C1 segment of cervical spinal cord (tissue), 14 donors: Measurements from ENCODE around the gene RBBP6.
"Not testable (repeated sequence)": the region's sequence is repeated elsewhere in the genome, so short reads cannot be mapped to it uniquely, and the experiment has no call there.

Experiments used
- DNase-seq, 14 donors: peaks; one replicate each; lab custom pipeline; 2025; lab: John Stamatoyannopoulos, UW

The RBBP6 gene

GRCh38 chr16:24562811-24563210, 23.4 kb downstream of the RBBP6 start:
- DNase-seq = no peak

DNA sequence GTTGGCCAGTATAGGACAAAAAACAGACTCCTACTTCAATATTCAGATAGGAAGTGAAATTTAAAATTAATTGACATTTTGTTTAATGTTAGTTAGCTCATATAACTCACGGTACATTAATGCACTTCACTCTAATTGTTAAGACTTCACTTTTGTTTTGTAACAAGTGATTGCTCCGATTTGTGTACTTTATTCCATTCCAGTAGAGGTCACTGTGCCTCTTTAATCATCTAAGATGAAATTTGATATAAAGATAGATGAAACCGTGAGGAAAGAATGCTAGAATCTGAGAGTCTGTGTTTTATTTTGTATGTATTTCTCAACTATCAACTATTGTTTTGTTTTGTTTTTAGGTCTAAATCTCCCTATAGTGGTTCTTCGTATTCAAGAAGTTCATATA, 29.0 kb downstream of the RBBP6 start:
- peak in 1 of 14 donors; percentile 7 for DNase-seq

- no peak for DNase-seq
These were observed 31.7 kb downstream of the RBBP6 start for GRCh38 chr16:24571096-24571495.

GRCh38 chr16:24572069-24572468, 32.7 kb downstream of the RBBP6 start:
- DNase-seq = no peak

DNA sequence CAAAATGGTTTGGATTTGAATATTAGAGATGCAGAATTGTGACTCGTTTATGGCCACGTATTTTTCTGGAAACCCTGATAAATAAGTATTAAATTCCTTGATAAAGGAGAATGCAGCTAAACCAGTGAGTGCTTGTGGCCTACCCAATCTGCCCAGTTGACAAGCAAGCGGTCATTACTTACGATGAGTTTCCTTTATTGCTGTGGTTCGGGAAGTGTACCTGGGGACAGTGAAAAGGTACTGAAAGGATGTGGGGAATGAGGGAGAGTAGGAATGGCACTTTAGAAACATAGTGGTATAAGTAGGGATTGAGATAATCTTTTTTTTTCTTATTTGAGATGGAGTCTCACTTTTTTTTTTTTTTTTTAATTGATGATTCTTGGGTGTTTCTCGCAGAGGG, 33.8 kb downstream of the RBBP6 start:
- DNase-seq = no peak

DNA sequence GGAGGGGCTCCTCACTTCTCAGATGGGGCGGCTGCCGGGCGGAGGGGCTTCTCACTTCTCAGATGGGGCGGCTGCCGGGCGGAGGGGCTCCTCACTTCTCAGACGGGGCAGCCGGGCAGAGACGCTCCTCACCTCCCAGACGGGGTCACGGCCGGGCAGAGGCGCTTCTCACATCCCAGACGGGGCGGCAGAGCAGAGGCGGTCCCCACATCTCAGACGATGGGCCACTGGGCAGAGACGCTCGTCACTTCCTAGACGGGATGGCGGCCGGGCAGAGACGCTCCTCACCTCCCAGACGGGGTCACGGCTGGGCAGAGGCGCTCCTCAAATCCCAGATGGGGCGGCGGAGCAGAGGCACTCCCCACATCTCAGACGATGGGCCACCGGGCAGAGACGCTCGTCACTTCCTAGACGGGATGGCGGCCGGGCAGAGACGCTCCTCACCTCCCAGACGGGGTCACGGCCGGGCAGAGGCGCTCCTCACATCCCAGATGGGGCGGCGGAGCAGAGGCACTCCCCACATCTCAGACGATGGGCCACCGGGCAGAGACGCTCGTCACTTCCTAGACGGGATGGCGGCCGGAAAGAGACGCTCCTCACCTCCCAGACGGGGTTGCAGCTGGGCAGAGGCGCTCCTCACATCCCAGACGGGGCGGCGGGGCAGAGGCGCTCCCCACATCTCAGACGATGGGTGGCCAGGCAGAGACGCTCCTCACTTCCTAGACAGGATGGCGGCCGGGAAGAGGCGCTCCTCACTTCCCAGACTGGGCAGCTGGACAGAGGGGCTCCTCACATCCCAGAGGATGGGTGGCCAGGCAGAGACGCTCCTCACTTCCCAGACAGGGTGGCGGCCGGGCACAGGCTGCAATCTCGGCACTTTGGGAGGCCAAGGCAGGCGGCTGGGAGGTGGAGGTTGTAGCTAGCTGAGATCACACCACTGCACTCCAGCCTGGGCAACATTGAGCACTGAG, 35.4 kb downstream of the RBBP6 start:
- DNase-seq = not testable (repeated sequence)

DNA sequence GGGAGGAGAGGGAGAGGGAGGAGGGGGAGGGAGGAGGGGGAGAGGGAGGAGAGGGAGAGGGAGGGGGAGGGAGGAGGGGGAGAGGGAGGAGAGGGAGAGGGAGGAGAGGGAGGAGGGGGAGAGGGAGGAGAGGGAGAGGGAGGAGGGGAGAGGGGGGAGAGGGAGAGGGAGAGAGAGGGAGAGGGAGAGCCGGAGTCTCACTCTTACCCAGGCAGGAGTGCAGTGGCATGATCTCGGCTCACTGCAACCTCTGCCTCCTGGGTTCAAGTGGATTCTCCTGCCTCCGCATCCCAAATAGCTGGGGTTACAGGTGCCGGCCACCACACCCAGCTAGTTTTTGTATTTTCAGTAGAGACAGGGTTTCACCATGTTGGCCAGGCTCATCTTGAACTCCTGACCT, 36.4 kb downstream of the RBBP6 start:
- DNase-seq = not testable (repeated sequence)

DNA sequence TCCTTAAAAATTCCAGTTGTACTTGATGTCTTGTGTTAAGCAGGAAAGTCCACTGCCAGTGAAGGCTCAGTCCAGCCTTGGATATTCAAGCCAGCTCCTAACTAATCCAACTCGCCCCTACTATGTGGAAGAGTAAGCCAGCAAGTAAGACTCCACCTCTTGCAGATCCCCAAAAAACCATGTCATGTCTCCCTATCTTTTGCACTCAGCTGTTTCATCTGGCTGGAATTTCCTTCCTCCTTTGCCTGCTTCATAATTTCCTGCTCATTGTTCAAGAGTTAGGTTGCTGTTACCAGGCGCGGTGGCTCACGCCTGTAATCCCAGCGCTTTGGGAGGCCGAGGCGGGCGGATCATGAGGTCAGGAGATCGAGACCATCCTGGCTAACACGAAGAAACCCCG, 37.8 kb downstream of the RBBP6 start:
- no peak for DNase-seq

DNA sequence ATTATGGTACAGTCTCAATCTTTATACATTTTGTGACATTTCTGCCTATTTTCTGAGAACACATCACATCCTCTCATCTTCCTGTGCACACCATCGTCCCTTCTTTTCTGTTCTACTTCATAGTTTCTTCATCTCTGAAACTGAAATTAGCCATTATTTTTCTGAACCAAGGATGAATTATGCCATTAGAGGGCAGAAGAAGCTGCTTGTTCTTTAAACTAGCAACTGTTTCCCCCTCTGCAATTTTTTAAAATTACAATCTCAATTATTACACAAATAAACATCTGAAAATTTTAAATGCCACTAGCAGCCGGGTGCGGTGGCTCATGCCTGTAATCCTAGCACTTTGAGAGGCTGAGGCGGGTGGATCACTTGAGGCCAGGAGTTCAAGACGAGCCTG, 41.3 kb downstream of the RBBP6 start:
- peak in 1 of 14 donors; percentile 4 for DNase-seq

GRCh38 chr16:24583494-24583893, 44.1 kb downstream of the RBBP6 start:
- DNase-seq = no peak

- DNase-seq = no peak
These were observed 50.6 kb downstream of the RBBP6 start for GRCh38 chr16:24589997-24590396.

GRCh38 chr16:24598777-24599437, 59.5 kb downstream of the RBBP6 start:
- no peak for DNase-seq

DNA sequence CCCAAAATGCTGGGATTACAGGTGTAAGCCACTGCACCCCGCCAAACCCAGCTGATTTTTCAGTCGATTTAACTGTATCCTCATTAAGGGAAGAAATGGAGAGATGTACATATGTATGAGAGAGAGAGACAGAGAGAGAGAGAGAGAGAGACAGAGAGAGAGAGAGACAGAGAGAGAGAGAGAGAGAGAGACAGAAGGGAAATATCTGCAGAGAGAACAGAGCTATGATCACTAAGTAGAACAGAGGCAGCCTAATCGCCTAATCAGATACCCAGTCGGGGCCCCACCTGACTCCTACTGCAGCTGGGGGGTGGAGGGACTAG, 70.0 kb downstream of the RBBP6 start:
- DNase-seq = no peak

DNA sequence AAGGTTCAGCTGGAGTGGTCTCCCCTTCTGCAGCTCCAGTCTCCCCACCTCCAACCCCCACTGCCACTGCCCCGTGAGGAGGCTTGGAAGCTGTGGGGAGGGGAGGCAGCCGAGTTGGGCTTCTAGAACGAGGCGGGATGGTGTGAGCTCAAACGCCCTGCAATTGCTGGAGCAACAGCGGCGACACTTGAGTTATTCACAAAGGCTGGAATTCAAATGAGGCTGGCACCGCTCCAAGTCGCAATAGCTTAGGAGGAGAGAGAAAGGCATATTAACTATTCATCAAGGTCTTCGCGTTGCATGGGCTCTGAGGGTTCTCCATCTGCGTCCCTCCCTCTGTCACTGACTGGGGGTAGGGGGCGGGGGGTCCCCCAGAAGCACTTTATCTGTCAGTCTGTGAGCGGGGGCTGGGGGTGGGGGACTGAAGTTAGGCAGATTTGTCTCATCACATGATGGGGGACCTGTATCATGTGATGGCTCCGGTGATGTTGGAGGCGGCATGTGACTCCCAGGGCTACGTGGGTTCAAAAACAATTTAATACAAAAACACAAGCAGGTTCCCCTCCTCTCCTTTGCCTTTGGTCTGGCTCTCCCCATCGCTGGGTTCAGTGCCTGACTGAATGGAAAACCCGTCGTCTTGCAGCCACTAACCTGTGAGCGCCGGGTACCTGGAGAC, 70.5 kb downstream of the RBBP6 start:
- peak in 13 of 14 donors; percentile 11 to 82 (median 72) for DNase-seq

GRCh38 chr16:24610416-24610755, 71.0 kb downstream of the RBBP6 start:
- peak in 9 of 14 donors; percentile 11 to 81 (median 65) for DNase-seq

GRCh38 chr16:24611310-24611709, 71.9 kb downstream of the RBBP6 start:
- DNase-seq = peak in 3 of 14 donors; percentile 0 to 60 (median 2)

GRCh38 chr16:24612656-24613055, 73.3 kb downstream of the RBBP6 start:
- DNase-seq = no peak

GRCh38 chr16:24613267-24613666, 73.9 kb downstream of the RBBP6 start:
- DNase-seq = not testable (repeated sequence)

DNA sequence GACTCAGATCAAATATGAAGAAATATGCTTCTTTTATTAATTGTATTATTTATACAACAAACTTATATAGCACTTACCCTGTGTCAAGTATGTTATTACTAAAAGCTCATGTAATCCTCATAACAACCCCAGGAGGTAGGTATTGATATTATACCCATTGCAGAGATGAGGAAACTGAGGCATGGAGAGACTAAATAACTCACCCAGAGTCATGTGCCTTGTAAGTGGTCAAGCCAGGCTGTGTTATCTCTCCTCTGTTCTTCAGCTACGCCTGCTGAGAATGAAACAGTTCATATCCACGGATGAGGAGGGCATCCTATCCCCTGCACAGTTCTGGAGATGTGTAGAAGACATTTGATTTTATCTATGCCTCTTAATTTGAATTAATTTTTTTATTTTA, 78.1 kb downstream of the RBBP6 start:
- no peak for DNase-seq
